ENCODE data around the gene COL5A1. TPM values are rescaled to one million over a fixed set of nuclear protein-coding genes. Genes with fewer than 3 reads are reported as not detected.

The COL5A1 gene
- total RNA-seq, 2 donors from 2014 or later: not detected

DNA sequence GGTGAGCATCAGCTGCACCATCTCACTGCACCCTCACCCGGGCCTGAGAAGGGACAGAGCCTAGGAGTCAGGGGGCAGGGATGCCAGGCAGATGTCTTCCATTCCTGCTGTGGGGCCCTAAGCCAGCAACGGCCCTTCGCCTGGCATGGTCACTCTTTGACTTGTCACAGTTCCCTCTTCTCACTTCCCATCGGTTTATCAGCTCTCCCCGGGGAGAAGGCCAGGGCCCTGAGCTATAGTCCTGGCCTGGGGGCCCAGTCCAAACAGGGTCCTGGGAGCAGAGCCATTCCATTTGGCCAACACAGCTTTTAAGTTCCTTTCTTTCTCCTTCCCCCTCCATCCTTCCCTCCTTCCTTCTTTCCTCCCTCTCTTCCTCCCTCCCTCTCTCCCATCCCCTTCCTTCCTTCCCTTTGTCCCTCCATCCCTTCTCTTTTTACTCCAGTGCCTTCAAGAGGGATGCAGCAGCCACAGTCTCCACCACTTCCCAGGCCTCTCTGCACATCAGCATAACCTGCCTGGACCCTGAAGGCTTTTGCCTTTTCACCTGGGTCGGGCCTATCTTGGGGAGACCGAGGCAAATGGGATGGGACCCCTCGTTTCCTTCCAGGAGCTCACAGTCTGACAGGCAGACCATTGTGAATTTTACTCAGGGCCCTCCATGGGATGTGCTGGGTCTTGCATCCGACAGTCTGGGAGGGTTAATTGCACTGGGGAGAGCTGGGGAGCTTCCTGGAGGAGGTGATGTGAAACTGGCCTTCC lies 4.2 kb downstream of the COL5A1 start:
- H3K27ac Mint-ChIP-seq: no peak overlapping the region

DNA sequence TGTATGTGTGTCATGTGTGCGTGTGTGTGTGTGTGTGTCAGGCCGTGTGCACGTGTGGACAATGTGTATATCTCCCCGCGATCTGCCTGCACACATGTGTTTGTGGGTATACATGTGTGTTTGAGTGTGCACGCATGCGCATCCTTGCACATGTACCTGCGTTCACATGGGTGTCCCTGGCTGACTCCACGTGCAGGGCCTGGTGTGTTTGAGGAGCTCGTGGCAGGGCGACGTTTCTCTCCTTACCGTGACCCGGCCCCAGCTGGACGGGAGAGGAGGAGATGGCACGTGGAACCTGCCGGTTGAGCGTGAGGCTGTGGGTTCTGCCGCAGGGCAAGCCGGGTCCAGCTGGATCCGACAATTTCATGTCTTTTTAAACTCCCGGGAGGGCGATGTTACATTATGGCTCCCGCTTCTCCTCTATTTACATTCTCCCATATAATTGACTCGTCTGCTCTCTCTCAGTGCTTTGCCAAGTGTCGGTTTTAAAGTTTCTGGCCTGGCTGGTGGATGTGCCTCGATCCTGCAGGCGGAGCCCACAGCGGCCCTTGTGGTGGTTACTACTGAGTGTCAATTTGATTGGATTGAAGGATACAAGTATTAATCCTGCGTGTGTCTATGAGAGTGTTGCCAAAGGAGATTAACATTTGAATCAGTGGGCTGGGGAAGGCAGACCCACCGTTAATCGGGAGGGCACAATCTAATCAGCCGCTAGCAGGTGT lies 5.9 kb downstream of the COL5A1 start:
- no peaks in the 10 kb centered on the region for H3K27me3 Mint-ChIP-seq
- DNase-seq (ENCODE audit: low spot score) (no peak), ATAC-seq (no peak)
- H3K36me3 Mint-ChIP-seq: no peaks in the 10 kb centered on the region
- no peaks in the 10 kb centered on the region for H3K9me3 Mint-ChIP-seq
- peaks cover 0 to 6% of the 10 kb centered on the region in 2 donors for H3K4me1 Mint-ChIP-seq (ENCODE audit: low read depth in 2 of 2)
- H3K27ac Mint-ChIP-seq: no peak overlapping the region
- no peak overlapping the region for H3K4me3 Mint-ChIP-seq

More for the DNA sequence above, 4.2 kb downstream of the COL5A1 start:
- Mint-ChIP-seq H3K4me3 (no peak overlapping the region), H3K27me3 (no peaks in the 10 kb centered on the region), H3K4me1 (ENCODE audit: low read depth in 2 of 2) (peaks cover 0 to 6% of the 10 kb centered on the region in 2 donors), H3K9me3 (no peaks in the 10 kb centered on the region), H3K36me3 (no peaks in the 10 kb centered on the region)
- no peak for DNase-seq (ENCODE audit: low spot score)
- ATAC-seq: no peak

DNA sequence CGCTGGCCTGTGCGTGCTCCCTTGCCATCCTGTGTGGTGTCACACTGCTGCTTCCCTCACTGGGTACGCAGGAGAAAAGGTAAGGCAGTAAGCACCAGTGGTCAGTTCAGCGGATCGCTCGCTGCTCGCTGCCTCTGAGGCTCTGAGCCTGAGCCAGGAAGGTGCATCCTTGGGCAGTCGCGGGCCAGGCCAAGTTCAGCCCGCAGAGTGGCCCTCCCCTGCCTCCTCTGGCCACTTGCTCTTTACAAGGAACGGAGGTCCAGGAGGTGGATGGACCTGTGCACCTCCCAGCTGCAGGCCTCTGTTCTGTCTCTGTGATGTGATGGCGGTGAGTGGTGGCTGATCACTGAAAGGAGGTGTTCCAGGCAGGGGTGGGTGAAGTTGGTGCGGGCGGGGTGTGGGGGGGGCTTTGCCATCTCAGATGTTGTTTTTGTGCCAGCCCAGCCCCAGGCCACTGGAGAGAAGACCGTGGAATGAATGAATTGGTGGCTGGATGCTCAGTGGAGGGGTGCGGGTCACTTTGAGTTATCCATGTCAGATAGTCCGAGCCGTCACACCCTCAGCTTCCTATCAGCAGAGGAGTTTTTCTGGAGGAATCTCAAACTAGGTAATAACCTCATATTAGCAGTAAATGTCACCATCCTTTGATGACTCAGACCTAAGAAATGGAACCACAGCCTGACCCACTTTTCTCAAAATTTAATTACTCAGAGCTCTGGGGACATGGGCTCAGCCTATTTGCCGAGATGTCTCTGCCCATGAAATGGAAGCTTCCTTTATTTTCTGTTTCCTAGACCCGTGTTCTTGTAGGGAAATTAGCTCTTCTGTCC lies 7.3 kb downstream of the COL5A1 start:
- Mint-ChIP-seq H3K9me3 (no peaks in the 10 kb centered on the region), H3K36me3 (no peaks in the 10 kb centered on the region), H3K4me1 (ENCODE audit: low read depth in 2 of 2) (peaks cover 0 to 6% of the 10 kb centered on the region in 2 donors), H3K27me3 (no peaks in the 10 kb centered on the region), H3K27ac (no peak overlapping the region), H3K4me3 (no peak overlapping the region)
- DNase-seq (ENCODE audit: low spot score) (peak; percentile 40), ATAC-seq (no peak)

DNA sequence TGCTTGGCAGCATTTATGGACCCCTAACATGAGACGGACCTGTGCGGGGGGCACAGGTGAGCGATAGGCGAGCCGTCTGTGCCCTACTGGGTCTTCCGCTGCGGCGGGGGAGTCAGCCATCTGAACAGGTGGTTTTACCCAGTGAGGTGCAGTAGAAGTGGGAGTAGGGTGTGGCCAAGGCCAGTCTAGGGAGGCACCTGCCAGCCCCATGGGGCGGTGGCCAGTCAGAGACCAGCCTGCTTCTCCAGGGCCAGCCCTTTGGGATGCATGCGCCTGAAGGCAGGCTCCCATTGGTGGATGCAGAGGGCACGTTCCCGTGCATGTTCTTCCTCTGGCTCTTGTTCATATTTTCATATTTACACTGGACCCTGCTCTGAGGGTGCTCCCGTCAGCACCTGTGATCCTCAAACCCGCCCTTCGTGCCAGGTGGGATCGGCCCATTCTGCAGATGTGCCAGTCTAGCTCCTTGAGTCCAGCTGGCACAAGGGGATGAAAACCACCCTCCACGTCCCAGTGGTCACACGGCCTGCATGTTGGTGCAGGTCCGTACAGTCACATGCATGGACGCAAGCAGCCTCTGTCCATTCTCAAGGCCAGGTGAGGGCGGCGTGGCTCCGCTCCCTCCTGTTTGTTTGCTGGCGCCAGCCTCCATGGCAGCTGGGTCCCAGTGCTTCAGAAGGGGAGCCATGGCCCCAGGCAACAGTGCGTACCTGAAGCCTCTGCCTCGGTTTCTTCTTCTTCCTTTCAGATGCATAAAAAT lies 9.0 kb downstream of the COL5A1 start:
- ATAC-seq: no peak
- Mint-ChIP-seq H3K4me1 (ENCODE audit: low read depth in 2 of 2) (peaks cover 0 to 6% of the 10 kb centered on the region in 2 donors), H3K9me3 (no peaks in the 10 kb centered on the region), H3K4me3 (no peak overlapping the region), H3K36me3 (no peaks in the 10 kb centered on the region), H3K27me3 (no peaks in the 10 kb centered on the region), H3K27ac (no peak overlapping the region)
- DNase-seq (ENCODE audit: low spot score): no peak

DNA sequence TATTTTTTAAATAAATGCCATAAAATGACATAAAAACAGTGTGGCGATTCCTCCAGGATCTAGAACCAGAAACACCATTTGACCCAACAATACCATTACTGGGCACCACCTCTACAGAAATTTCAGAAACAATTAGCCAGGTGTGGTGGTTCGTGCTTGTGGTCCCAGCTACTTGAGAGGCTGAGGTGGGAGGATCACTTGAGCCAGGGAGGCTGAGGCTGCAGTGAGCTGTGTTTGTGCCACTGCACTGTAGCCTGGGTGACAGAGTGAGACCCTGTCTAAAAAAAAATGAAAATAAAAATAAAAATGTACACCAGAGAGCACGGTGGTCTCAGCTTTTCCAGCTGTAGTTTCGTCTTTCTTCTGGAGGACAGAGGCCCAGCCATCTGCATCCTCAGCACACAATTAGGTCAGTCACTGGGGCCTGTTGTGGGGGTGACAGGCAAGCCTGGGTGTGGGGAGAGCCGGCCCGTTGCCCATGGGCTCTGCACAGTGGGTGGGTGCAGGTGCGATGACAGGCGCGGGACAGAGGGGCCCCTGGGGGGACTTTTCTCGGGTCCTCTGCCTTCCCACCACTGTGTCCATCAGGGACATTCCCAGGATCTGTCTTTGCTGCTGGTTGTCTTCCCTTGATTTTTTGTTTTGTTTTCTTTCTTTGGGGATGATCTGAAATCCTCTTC lies 9.8 kb downstream of the COL5A1 start:
- H3K4me1 Mint-ChIP-seq (ENCODE audit: low read depth in 2 of 2): peaks cover 0 to 6% of the 10 kb centered on the region in 2 donors

DNA sequence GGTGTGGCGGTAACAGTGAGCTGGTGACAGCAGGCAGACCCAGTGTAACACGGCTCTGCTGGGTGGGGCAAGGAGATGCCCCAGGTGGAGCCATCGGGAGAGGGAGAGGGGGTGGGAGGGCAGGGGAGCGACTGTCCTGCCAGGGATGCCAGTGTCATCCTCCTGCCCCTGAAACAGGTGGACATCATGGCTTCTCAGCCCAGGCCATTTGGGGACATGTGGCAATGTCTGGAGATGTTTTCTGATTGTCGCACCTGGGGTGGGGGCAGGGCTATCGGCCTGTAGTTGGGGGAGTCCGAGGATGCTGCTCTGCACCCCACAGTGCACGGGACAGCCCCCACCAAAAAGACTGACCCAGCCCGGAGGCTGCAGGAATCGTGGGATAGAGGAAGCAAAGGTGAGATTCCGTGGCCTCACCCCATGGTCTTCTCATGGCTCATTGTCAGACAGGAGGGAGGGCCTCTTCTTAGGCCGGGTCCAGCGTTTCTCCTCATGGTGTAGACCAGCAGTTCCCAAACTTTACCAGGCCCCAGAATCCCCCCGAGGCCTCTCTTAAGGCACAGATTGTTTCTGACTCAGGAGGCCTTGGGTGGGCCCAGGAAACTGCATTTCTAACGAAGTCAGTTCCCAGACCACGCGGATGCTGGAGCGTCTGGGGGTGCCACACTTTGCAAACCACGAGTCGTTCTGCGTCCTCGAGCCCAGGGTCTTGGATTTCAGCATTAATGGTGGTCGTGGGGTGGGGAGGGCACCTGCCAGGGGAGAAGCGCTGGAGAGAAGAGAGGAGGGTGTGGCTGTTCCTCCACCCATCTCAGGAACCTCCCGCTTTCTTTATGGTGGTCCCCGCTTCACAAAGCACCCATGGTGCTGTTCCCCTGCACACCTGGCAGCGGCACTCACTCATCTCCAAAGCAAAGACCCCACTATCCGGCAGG lies 11.0 kb downstream of the COL5A1 start:
- no peak for DNase-seq (ENCODE audit: low spot score)
- no peak overlapping the region for H3K27ac Mint-ChIP-seq
- H3K4me1 Mint-ChIP-seq (ENCODE audit: low read depth in 2 of 2): peaks cover 0 to 6% of the 10 kb centered on the region in 2 donors
- no peaks in the 10 kb centered on the region for H3K9me3 Mint-ChIP-seq
- no peak overlapping the region for H3K4me3 Mint-ChIP-seq
- H3K27me3 Mint-ChIP-seq: no peaks in the 10 kb centered on the region
- ATAC-seq: no peak
- H3K36me3 Mint-ChIP-seq: no peaks in the 10 kb centered on the region

More for the DNA sequence above, 9.8 kb downstream of the COL5A1 start:
- no peaks in the 10 kb centered on the region for H3K36me3 Mint-ChIP-seq
- ATAC-seq (no peak), DNase-seq (ENCODE audit: low spot score) (no peak)
- H3K27me3 Mint-ChIP-seq: no peaks in the 10 kb centered on the region
- H3K9me3 Mint-ChIP-seq: no peaks in the 10 kb centered on the region
- no peak overlapping the region for H3K4me3 Mint-ChIP-seq
- no peak overlapping the region for H3K27ac Mint-ChIP-seq

DNA sequence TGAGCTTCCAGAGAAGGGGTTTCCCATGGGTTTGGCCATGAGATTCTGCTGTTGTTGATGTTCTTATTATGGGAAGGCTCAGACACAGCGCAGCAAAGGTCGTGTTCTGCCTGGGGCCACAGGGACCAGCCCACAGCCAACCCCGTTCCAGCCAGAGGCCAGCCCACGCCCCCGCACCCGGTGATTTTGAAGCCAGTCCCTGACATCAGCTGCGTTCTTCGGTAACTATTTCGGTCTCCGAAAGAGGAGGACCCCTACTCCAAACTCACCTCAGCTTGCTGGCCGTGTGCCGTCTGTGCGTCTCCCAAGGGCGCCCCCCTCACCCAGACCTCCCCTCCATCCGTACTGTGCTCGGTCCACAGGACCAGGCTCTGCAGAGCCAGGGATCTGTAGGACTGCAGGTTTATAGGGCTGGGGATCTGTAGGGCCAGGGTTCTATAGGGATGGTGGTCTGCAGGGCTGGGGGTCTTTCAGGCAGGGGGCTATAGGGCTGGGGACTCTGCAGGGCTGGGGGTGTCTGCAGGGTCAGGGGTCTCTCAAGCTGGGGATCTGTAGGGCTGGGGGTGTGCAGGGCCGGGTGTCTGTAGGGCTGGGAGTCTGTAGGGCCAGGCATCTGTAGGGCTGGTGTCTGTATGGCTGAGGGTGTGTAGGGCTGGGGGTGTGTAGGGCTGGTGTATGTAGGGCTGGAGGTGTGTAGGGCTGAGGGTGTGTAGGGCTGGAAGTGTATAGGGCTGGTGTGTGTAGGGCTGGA lies 11.8 kb downstream of the COL5A1 start:
- DNase-seq (ENCODE audit: low spot score) (no peak), ATAC-seq (no peak)
- Mint-ChIP-seq H3K4me1 (ENCODE audit: low read depth in 2 of 2) (peaks cover 0 to 6% of the 10 kb centered on the region in 2 donors), H3K27me3 (no peaks in the 10 kb centered on the region), H3K27ac (no peak overlapping the region), H3K36me3 (no peaks in the 10 kb centered on the region), H3K4me3 (no peak overlapping the region), H3K9me3 (no peaks in the 10 kb centered on the region)

DNA sequence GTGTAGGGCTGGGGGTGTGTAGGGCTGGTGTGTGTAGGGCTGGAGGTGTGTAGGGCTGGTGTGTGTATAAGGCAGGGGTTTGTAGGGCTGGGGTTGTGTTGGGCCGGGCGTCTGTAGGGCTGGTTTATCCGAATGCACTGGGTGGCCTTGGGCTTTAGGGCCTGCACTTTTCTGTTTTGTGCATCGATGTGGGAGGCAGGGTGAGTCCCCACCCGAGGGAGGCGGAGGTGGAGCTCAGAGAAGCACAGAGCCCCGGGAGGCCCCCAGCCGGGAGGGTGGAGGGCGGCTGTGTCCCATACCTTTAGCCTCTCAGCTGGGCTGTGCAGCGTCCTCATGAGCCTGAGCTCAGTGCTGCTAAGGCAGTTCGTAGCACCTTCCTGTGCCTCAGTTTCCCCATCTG lies 13.5 kb downstream of the COL5A1 start:
- Mint-ChIP-seq H3K9me3 (no peaks in the 10 kb centered on the region), H3K36me3 (no peaks in the 10 kb centered on the region), H3K4me1 (ENCODE audit: low read depth in 2 of 2) (no peaks in the 10 kb centered on the region), H3K27ac (no peak overlapping the region), H3K4me3 (no peak overlapping the region), H3K27me3 (no peaks in the 10 kb centered on the region)
- DNase-seq (ENCODE audit: low spot score) (no peak), ATAC-seq (peak in 1 of 2 donors; percentile 13)

DNA sequence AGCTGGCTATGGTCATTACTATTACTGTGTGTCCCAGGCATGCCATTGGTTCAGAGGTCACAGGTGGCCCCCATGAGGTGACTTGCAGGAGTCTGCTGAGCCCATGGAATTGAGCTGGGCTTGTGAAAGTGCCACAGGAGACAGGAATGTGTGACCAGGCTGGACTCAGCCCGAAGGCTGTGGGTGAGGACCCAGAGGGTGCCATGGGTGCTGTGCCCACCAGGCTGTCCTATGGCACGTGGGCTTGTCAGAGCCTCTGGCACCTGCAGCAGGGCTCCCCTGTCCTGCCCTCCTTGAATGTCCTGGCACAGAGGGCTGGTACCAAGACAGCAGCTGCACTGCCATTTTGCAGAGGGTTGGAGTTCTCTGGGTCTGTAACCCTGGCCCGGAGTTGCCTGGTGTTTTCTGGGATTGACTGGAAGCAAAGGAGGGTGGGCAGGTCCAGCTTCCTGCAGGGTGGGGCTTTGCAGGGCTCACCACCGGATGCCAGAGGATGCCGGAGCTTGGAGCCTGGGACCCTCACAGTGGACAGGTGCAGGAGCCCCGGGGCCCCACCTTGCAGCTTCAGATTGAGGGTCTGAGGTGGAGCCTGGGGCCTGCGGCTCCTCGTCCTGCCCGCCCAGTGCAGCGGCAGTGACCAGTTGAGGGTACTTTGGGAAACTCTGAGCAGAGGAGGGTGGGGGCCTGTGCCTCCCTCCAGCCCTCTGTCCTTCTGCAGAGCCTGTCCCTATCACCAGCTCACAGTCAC lies 14.2 kb downstream of the COL5A1 start:
- Mint-ChIP-seq H3K4me1 (ENCODE audit: low read depth in 2 of 2) (no peaks in the 10 kb centered on the region), H3K27ac (no peak overlapping the region), H3K36me3 (no peaks in the 10 kb centered on the region), H3K27me3 (no peaks in the 10 kb centered on the region), H3K4me3 (no peak overlapping the region), H3K9me3 (peaks cover 3% of the 10 kb centered on the region)
- ATAC-seq: peak in 1 of 2 donors; percentile 21
- DNase-seq (ENCODE audit: low spot score): no peak

DNA sequence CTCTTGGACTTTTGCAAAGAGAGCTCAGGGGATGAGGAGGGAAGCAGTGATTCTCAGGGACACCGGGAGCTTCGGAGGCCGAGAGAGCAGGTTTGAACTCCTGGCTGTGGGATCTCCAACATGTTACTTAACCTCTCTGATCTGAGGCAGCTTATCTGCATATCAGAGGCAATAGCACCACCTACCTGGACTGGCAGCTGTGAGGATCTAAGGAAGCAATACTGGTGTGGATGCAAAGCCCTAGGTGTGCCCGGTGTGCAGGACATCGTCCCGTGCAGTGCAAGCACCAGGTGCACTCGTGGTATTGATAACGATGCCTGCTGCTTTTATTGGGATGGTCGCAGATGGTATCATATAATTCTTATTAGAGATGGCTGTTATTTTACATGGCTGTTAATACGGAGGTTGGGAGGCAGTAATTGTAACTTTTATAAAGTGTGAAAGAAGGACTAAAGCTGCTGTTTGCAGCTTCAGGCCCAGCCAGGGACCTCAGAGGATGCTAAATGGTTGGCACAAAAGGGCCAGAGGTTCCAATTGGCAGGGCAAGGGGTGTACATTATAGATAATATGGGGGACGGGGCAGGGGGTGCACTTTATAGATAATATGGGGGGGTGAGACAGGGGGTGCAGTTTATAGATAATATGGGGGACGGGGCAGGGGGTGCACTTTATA lies 14.9 kb downstream of the COL5A1 start:
- no peak overlapping the region for H3K27ac Mint-ChIP-seq
- no peak for ATAC-seq
- no peak overlapping the region for H3K4me3 Mint-ChIP-seq
- no peaks in the 10 kb centered on the region for H3K36me3 Mint-ChIP-seq
- H3K4me1 Mint-ChIP-seq (ENCODE audit: low read depth in 2 of 2): no peaks in the 10 kb centered on the region
- DNase-seq (ENCODE audit: low spot score): no peak
- no peaks in the 10 kb centered on the region for H3K27me3 Mint-ChIP-seq
- peaks cover 4% of the 10 kb centered on the region for H3K9me3 Mint-ChIP-seq

Measured in natural killer cell treated with Interleukin-12 subunit alpha and Interleukin-12 subunit beta and Interleukin-15 and Interleukin-18, amount 100 ng/mL, for 72 hours (primary cell).